ENCODE data around the gene BCL11B. TPM values are rescaled to one million over a fixed set of nuclear protein-coding genes. Genes with fewer than 3 reads are reported as not detected.

Gene BCL11B
- total RNA-seq: 1 to 10 TPM; 1.1 to 4.5 (median 2.2) TPM

DNA sequence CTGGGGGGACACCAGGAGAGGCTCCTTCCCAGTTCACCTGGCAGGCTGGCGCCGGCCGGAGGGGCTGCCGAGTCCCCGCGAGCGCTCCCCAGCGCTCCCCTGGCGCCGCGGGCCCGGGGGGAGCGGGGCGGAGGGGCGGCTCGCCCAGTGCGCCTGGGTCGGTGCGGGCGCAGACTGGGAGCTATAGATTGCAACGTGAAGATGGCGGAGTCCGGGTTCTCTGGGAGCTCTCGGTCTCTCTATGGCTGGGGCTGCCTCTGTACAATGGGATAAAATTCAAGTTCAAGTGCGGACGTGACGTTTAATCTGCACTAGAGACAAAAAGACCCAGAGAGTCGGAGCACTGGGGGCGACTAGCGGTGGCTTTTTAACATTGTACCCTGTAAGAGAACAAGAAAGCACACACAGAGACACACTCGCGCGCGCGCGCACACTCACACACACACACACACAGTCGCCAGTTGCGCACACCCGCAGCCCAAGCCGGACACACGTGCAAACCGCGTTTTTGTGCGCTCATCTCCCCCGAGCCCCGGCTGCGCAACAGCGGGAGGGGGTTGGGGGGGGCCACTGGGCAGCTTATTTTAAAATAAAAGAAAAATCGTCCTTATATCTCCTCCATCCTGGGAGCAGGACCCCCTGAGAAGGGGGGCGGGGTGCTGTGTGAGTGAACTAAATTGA, at the start of gene BCL11B:
Gene BCL11B, minus strand, starts transcription at position 247 of the 681 bp plus-strand sequence. CDS start 979 bp downstream, outside the sequence.
- peak within 1 kb of the TSS in 3 of 4 donors; percentile 36 to 52 (median 50) for H3K4me3 ChIP-seq
- no peaks in the 10 kb centered on the region for H3K36me3 ChIP-seq
- peaks cover 39 to 57% (median 45%) of the 10 kb centered on the region in 4 donors for H3K4me1 ChIP-seq
- peaks cover 0 to 52% (median 30%) of the 10 kb centered on the region in 4 donors for H3K27me3 ChIP-seq
- peak within 1 kb of the TSS in 2 of 4 donors; percentile 58 to 74 for H3K27ac ChIP-seq
- DNase-seq (peak; percentile 59 to 91), ATAC-seq (ENCODE audit: low FRiP score in 2 of 2) (peak; percentile 63 to 65)
- 1 to 2% methylated on average over 43 to 49 of the region's 50 CpGs for WGBS, 2 donors
- H3K9me3 ChIP-seq: no peaks in the 10 kb centered on the region
- TF ChIP-seq EP300 (IDR thresholded peaks at IDR 0.05) (no peak), POLR2AphosphoS5 (IDR thresholded peaks at IDR 0.05) (peak in 1 of 2 donors; percentile 13), POLR2A (IDR thresholded peaks at IDR 0.05) (peak in 1 of 4 donors; percentile 70)
- TF ChIP-seq, protein P1, sequence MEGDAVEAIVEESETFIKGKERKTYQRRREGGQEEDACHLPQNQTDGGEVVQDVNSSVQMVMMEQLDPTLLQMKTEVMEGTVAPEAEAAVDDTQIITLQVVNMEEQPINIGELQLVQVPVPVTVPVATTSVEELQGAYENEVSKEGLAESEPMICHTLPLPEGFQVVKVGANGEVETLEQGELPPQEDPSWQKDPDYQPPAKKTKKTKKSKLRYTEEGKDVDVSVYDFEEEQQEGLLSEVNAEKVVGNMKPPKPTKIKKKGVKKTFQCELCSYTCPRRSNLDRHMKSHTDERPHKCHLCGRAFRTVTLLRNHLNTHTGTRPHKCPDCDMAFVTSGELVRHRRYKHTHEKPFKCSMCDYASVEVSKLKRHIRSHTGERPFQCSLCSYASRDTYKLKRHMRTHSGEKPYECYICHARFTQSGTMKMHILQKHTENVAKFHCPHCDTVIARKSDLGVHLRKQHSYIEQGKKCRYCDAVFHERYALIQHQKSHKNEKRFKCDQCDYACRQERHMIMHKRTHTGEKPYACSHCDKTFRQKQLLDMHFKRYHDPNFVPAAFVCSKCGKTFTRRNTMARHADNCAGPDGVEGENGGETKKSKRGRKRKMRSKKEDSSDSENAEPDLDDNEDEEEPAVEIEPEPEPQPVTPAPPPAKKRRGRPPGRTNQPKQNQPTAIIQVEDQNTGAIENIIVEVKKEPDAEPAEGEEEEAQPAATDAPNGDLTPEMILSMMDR (IDR thresholded peaks at IDR 0.05): peak in 5 of 6 experiments; percentile 18 to 46 (median 27)

DNA sequence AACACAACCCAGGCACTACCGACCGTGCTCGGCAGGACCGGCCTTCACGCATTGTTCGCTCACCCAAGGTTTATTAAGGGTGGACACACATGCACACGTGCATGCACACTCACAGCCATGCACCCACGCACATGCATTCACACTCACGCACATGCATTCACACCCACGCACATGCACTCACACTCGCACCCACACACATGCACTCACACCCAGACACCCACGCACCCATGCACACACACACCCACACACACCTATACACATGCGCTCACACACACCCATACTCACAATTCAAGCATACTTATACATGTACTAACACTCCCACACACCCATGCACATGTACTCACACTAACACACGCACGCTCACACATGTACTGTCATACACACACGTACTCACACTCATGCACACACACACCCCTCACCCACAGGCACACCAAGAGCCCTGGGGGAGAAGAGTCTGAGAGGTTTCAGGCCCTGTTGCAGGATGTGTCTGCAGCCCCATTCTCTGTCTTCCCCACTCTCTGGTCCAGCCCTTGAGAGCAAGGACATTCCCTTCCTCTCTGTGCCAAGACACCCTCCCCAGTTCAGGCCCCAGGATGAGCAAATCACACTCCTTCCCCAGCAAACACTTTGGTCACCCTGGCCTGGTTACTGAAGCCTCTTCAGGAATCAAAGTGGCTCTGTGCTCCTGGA, 49.4 kb upstream of the BCL11B start:
- Histone ChIP-seq H3K4me1 (no peaks in the 10 kb centered on the region), H3K9me3 (no peaks in the 10 kb centered on the region), H3K27me3 (no peaks in the 10 kb centered on the region), H3K36me3 (no peaks in the 10 kb centered on the region), H3K4me3 (no peak overlapping the region), H3K27ac (no peak overlapping the region)
- no peak for TF ChIP-seq POLR2AphosphoS5 (IDR thresholded peaks at IDR 0.05)
- WGBS, 2 donors: 93 to 94% methylated on average over 16 of the region's 16 CpGs
- DNase-seq (no peak), ATAC-seq (ENCODE audit: low FRiP score in 2 of 2) (no peak)

DNA sequence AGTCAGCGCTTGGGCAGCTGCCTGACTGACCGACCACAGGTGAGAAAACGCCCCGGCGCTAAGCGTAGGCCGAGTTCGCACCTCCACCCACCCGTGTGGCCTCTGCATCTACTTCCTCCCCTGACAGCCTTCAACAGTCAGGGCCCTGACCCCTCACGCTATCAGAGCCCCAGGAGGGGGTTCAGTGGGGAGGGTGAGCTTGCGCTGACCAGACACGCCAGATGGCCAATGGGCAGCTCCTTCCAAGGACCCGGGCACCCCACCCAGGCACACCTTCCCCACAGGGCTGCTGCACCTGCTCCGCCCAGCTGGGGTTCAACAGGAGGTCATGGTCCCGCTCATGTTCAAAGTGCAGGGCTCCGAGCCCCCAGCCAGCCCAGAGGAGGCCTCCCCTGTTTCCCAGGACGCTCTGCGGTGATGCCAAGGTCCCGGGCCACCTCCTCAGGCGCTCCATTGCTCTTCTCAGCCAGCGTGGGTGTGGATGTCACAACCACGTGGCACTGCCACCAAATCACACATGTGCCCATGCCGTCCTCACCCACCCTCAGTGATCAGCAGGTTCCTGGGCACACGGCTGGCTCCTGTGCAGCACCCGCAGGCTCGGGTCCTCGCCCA, 48.7 kb upstream of the BCL11B start:
- WGBS, 2 donors: 73 to 100% methylated on average over 6 to 24 of the region's 27 CpGs
- H3K27ac ChIP-seq: no peak overlapping the region
- no peaks in the 10 kb centered on the region for H3K27me3 ChIP-seq
- TF ChIP-seq EP300 (IDR thresholded peaks at IDR 0.05) (no peak), POLR2A (IDR thresholded peaks at IDR 0.05) (no peak), POLR2AphosphoS5 (IDR thresholded peaks at IDR 0.05) (no peak)
- TF ChIP-seq, protein P1 (IDR thresholded peaks at IDR 0.05): no peak
- no peaks in the 10 kb centered on the region for H3K36me3 ChIP-seq
- no peaks in the 10 kb centered on the region for H3K4me1 ChIP-seq
- ATAC-seq (ENCODE audit: low FRiP score in 2 of 2) (no peak), DNase-seq (no peak)
- H3K4me3 ChIP-seq: no peak overlapping the region
- H3K9me3 ChIP-seq: no peaks in the 10 kb centered on the region

DNA sequence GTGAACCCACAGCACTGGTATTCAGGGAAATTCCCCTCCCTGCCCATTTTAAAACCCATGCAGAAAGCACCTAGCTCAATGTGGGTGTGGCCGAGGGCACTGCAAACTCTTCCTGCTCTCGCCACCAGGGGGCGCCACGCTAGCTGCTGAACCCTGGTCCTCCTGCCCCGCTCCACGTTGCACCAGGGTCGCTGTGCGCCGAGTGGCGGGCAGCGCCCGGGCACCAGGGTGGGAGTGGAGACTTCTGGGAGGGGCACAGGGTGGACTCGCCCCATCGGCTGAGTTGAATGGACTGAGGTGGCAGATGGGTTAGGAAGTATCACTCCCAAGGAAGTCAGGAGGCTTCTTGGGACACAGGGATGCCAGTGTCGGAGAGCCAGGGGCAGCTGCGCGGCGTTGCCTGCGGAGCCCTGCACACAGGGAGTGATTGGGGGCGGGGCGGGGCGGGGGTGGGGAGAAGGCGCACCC, 48.1 kb upstream of the BCL11B start:
- ATAC-seq (ENCODE audit: low FRiP score in 2 of 2) (peak in 1 of 2 donors; percentile 39), DNase-seq (peak; percentile 49 to 86)
- no peaks in the 10 kb centered on the region for H3K36me3 ChIP-seq
- no peak for TF ChIP-seq POLR2A (IDR thresholded peaks at IDR 0.05)
- no peak for TF ChIP-seq POLR2AphosphoS5 (IDR thresholded peaks at IDR 0.05)
- no peak for TF ChIP-seq EP300 (IDR thresholded peaks at IDR 0.05)
- TF ChIP-seq, protein P1 (IDR thresholded peaks at IDR 0.05): peak; percentile 49 to 74 (median 62)
- no peak overlapping the region for H3K27ac ChIP-seq
- H3K4me1 ChIP-seq: no peaks in the 10 kb centered on the region
- no peaks in the 10 kb centered on the region for H3K9me3 ChIP-seq
- 0 to 21% methylated on average over 4 to 21 of the region's 23 CpGs for WGBS, 2 donors
- no peaks in the 10 kb centered on the region for H3K27me3 ChIP-seq
- H3K4me3 ChIP-seq: no peak overlapping the region

DNA sequence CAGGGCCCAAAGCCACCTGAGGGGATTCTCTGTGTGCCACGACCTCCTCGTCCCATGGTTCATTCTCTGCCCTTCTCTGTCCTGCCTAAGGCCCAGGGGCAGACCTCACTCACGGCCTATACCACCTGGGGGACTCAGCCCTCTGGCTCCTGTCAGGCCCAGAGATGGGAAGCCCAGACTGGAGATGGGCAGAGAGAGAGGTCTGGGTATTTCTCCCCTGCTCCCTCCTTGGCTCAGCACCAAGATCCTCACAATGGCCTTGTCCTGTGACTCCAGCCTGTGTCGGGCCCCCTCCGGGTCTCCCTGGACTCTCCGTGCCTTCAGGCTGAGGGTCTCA, 46.9 kb upstream of the BCL11B start:
- Histone ChIP-seq H3K27ac (no peak overlapping the region), H3K4me1 (no peaks in the 10 kb centered on the region), H3K4me3 (no peak overlapping the region), H3K9me3 (no peaks in the 10 kb centered on the region), H3K36me3 (no peaks in the 10 kb centered on the region), H3K27me3 (no peaks in the 10 kb centered on the region)
- 72 to 75% methylated on average over 4 to 6 of the region's 6 CpGs for WGBS, 2 donors
- DNase-seq: no peak
- ATAC-seq (ENCODE audit: low FRiP score in 2 of 2): no peak
- TF ChIP-seq POLR2AphosphoS5 (IDR thresholded peaks at IDR 0.05): no peak
- TF ChIP-seq POLR2A (IDR thresholded peaks at IDR 0.05): no peak
- TF ChIP-seq, protein P1 (IDR thresholded peaks at IDR 0.05): no peak
- no peak for TF ChIP-seq EP300 (IDR thresholded peaks at IDR 0.05)

Measured in upper lobe of left lung (tissue), 6 donors.